ENCODE data around the gene GAL3ST2.

- TF ChIP-seq POLR2AphosphoS5 (IDR thresholded peaks at IDR 0.05; ENCODE audit: borderline replicate concordance, low read depth, low read length): no peak
- TF ChIP-seq EZH2 (IDR thresholded peaks at IDR 0.05): no peak
These were observed 26.0 kb downstream of the GAL3ST2 start for GRCh38 chr2:241802421-241803318.

Measured in SK-N-MC (cell line).